HG02938 (cell line): ENCODE results near the gene AQP7.
"Not testable (repeated sequence)": the region's sequence is repeated elsewhere in the genome, so short reads cannot be mapped to it uniquely, and the experiment has no call there.

ENCODE experiments used
- ATAC-seq: cut with Tn5 transposase; IDR thresholded peaks from one replicate; pipeline ENCODE4 v1.9.1; 2021; ENCODE audit warnings: mild to moderate bottlenecking, moderate library complexity; ENCODE audit not compliant: unreplicated experiment

AQP7 gene

DNA sequence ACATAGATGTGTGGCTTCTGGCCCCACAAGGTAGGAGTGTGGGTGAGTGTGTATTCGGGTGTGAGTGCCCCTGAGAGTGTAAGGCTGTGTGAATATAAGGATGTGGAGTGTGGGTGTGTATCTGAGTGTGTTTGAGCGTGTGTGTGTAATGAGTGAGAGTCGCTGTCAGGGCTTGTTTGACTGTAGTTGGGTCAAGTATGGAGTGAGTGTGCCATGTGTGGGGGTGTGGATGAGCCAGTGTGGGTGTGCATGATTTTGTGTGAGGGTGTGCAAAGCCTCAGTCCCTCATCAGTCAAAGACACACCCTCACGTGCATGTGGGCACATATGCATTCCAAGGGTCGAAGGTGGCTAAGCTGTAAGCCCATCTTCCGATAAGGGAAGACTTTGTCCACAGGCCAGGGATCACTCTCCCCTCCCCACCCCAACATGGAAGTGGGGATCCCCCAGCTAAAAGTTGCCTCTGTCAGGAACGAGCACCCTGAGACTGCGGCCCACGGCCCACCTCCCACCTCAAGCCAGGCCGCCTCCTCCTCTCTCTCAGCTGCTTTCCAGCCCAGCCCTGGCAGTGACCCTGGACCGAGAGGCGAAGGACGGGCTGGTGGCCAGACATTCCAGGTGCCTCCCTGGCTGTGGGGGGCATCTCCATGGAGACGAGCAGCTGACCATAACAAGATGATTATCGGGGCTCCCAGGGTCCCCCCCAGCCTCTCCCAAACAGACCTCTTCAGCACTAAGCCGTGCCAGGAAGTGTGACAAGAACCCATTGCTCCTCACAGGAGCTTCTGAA lies 32.1 kb upstream of the AQP7 start:
- ATAC-seq = no peak

DNA sequence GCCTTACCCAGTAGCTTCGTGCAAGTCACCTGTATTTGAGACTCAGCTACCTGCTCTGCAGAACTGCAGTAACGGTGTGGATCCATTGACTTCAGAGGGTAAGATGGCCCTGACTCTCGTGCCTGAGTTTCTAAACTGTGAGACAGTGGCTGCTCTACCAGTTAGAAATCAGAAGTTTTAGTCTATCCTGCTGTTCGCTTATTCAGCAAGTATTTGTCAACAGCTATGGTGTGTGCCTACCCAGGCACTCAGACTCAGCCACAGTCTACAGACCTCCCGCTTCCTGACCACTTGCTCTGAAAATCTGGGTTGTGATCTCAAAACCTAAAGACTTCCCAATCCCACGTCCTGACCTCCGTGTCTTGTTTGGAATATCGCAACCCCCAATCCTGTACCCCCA lies 31.5 kb upstream of the AQP7 start:
- ATAC-seq = no peak

GRCh38 chr9:33431420-33431819 lies 29.1 kb upstream of the AQP7 start:
- no peak for ATAC-seq

GRCh38 chr9:33430942-33431341 lies 28.6 kb upstream of the AQP7 start:
- no peak for ATAC-seq

GRCh38 chr9:33429256-33429985 lies 27.1 kb upstream of the AQP7 start:
- ATAC-seq = no peak

DNA sequence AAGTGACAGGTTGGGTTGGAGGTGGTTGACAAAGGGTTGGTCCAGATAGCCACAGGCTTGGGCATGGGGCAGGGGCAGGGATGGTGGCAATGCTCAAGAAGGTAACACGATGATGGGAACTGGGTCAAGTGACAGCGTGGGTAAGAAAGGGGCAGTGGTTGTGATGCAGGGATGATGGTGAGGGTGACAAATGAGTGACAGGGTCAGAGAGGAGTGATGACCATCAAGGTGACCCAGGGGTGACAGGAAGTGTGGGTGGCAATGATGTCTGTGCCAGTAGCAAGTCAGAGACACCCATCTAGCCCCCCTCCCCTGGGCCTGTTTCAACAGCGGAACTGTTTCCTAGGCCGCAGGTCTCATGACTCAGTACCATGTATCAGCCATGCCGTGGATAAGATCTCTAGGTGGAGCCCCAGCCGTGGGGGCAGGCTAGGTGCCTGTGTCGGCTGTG lies 24.5 kb upstream of the AQP7 start:
- ATAC-seq = no peak

GRCh38 chr9:33425128-33425533 lies 22.8 kb upstream of the AQP7 start:
- ATAC-seq = no peak

DNA sequence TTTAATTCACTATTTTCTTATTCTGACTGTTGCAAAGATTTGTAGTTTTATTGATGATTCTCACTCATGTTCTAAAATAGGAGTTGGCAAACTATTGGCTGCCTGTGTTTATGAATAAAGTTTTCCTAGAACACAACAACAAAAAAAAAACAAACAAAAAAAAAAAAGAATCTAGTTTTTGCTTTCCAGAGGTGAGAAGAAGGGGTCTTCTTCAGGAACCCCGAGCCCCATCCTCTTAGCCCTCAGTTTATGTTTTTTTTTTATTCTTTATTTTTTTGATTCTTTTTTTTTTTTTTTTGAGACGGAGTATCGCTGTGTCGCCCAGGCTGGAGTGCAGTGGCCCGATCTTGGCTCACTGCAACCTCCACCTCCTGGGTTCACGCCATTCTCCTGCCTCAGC lies 22.1 kb upstream of the AQP7 start:
- ATAC-seq = not testable (repeated sequence)

DNA sequence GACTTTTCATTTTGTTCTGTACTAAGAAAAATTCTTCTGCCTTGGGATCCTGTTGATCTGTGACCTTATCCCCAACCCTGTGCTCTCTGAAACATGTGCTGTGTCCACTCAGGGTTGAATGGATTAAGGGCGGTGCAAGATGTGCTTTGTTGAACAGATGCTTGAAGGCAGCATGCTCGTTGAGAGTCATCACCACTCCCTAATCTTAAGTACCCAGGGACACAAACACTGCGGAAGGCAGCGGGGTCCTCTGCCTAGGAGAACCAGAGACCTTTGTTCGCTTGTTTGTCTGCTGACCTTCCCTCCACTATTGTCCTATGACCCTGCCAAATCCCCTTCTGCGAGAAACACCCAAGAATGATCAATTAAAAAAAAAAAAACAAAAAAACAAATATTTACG lies 21.7 kb upstream of the AQP7 start:
- not testable (repeated sequence) for ATAC-seq

GRCh38 chr9:33419708-33420303 lies 17.4 kb upstream of the AQP7 start:
- ATAC-seq = no peak

GRCh38 chr9:33418090-33418489 lies 15.7 kb upstream of the AQP7 start:
- no peak for ATAC-seq

DNA sequence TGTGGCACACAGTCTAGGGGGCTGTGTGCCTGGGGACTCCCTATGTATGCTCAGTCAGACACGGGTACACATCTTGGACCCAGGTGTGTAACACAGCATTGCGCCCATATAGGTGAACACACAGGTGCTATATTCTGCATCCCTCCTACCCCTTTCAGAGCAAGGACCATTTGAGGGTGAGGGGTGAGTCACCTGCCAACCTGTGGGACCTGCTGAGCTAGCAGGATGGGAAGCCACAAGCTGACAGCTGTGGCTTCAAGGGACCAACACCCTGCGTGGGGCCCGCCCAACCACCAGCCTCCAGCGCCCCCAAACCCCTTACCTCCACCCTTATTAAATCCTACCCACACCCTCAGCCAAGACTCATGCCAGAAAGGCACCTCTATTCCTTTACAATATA lies 14.6 kb upstream of the AQP7 start:
- no peak for ATAC-seq

DNA sequence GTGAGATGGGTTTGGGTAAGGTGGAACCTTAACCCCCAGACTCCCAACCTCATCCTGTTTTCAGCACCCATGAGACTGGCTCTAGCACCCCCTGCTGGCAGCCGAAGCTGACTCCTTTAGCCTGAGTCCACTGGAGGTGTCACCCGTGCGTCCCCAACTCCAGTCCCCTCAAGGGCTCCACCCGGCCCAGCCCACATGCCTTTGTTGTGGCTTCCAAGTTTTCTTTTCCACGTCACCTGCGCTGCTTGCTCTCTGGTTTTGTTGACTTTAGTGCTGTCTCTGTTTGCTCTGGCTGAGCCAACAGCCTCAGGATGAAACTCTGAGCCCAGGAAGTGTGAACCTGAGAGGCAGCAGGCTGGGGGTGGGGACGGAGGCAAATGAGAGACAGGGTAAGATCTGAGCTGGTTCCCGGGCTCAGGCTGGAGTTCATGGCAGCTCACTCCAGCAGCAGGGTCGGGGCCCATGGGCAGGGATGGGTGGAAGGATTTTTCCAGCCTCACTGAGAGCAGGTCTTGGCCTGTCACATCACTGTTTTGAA lies 13.2 kb upstream of the AQP7 start:
- ATAC-seq = no peak

GRCh38 chr9:33414889-33415500 lies 12.6 kb upstream of the AQP7 start:
- ATAC-seq = no peak

GRCh38 chr9:33414268-33414667 lies 11.9 kb upstream of the AQP7 start:
- ATAC-seq = no peak

DNA sequence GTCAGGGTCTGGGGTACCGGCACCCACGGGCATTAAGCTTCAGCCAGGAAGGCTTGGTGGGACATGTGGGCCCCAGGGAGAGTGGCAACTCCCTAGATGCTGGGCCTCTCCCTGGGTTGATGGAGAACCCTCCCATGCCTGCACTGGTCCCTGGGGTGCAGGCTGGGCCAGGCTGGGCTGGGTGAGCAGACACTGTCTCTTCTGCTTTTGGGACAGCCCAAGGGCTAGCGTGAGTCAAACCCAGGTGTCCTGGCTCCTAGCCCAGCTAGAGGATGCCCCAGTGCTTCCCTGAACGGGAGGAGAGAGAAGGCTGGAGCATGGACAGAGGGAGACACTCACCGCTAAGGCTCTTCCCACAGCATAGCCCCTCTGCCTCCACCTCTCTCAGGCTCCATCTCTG lies 5.7 kb upstream of the AQP7 start:
- ATAC-seq = no peak

- ATAC-seq = no peak
These were observed 4.7 kb upstream of the AQP7 start for GRCh38 chr9:33407061-33407460.

- ATAC-seq = no peak
These were observed 2.5 kb upstream of the AQP7 start for GRCh38 chr9:33404788-33405362.

DNA sequence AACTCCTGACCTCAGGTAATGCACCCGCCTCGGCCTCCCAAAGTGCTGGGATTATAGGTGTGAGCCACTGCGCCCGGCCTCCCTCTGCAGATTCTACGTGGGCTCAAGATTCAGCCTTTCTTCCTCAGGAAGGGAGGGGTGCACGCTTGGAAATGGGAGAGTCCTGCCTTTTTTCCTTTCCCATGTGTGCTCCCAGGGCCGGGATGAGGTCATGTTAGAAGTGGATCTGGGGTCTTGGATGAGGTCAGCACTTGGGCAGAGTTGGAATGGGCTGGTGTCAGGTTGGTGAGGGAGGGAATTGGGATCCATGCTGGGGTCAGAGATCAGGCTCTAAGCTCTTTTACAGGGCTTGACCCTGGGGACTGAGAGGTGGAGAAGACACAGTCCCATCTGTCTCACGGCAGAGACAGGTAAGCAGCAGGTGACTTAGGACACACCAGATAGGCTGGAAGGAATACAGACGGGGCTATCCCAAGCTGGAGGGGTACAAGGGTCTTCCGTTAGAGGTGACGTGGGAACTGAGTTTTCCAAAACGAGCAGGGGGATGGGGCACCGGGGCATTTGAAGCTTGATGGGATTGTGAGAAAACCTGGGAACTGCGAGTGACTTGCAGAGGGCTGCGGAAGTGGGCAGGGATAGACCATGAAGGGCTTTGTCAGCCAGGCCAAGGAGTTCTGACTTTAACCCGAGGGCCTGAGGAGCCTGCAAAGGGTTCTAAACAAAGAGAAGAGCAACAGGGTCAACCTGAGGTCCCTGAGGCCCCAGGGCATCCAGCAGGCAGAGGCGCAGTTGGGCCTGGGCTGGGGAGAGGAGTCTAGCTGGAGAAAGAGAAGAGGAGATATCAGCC lies 1.8 kb upstream of the AQP7 start:
- no peak for ATAC-seq

DNA sequence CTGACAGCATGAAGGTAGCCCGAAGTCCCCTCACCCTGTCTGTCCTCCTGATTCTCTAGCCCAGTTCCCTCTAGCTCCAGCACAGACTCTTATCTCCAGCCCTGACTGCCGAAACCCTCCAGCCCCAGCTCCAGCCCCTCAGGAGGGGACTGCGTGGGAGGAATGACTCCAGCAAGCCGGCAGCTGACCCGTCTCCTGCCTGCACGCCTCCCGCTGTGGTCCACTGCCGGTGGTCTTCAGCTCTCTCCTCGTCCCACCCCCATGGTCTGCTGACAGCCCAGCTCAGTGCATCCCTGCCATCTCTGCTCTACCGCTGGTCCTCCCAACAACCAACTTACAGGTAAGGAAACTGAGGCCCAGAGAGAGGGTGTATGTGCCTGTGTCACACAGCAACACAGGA lies 559 bp downstream of the AQP7 start:
- not testable (repeated sequence) for ATAC-seq
